B cell (primary cell): Measurements from ENCODE around the gene APLP2. TPM values are rescaled to one million over a fixed set of nuclear protein-coding genes. Genes with fewer than 3 reads are reported as not detected.
A peak's percentile ranks its signal among the peaks of the same experiment; 100 is the strongest.

Experiments used
- ATAC-seq: fragments of 200-7000 bp; cut with Tn5 transposase; one replicate; pipeline ENCODE4 v1.10.0; 2021; ENCODE audit warnings: low read depth, mild to moderate bottlenecking, moderate number of reproducible peaks, moderate library complexity
- CTCF ChIA-PET: fragments of 350-600 bp; sonication (Branson Sonifier 250); formaldehyde crosslinking; loops from one replicate; lab custom pipeline; 2021; ENCODE audit warnings: antibody characterized with exemption, inconsistent platforms; lab: Charles Lee
- POLR2A ChIA-PET: fragments of 350-600 bp; sonication (Branson Sonifier 250); formaldehyde crosslinking; loops from one replicate; lab custom pipeline; 2021; ENCODE audit warnings: antibody characterized with exemption; lab: Charles Lee
- DNase-seq: peaks from one replicate; pipeline ENCODE4 v3.0.0; 2013
- H2AFZ ChIP-seq: 2 replicates; pipeline ENCODE4 v1.6.1; 2012; ENCODE audit warnings: mild to moderate bottlenecking, low read depth, low read length; ENCODE audit not compliant: insufficient read depth, poor library complexity, severe bottlenecking
- H3K27ac ChIP-seq, 2 donors: 1 replicate in 1 of 2; 2 replicates in 1 of 2; pipeline ENCODE4 v1.5.1; 2012 to 2013; ENCODE audit warnings: low read length in 2 of 2, mild to moderate bottlenecking in 2 of 2, moderate library complexity in 1 of 2
- H3K27me3 ChIP-seq, 4 experiments: fragments of 200-600 bp in 1 of 4; sonication (generic) in 1 of 4; replicated peaks in 1 of 4; 1 replicate in 2 of 4; 2 replicates in 2 of 4; pipeline versions ENCODE4 v1.6.1 to v1.7.0; 2013 to 2016; ENCODE audit warnings: low read length in 3 of 4, mild to moderate bottlenecking in 2 of 4, mixed read lengths in 1 of 4, moderate library complexity in 1 of 4; ENCODE audit not compliant: insufficient read depth in 4 of 4, control insufficient read depth in 3 of 4; ENCODE audit errors: control extremely low read depth in 1 of 4
- H3K36me3 ChIP-seq, 2 experiments: replicated peaks in 1 of 2; 1 replicate in 1 of 2; 2 replicates in 1 of 2; pipeline versions ENCODE4 v1.6.1 to v1.7.1; 2013; ENCODE audit warnings: low read length in 1 of 2; ENCODE audit not compliant: insufficient read depth in 2 of 2, control insufficient read depth in 1 of 2; ENCODE audit errors: control extremely low read depth in 1 of 2, extremely low read depth in 1 of 2
- H3K4me1 ChIP-seq, 2 donors: fragments of 200-600 bp in 1 of 2; sonication (generic) in 1 of 2; 1 replicate in 1 of 2; 2 replicates in 1 of 2; pipeline versions ENCODE4 v1.5.1 to v1.6.1; 2013 to 2017; ENCODE audit warnings: low read length in 2 of 2; ENCODE audit not compliant: control insufficient read depth in 2 of 2, insufficient read depth in 2 of 2
- H3K4me2 ChIP-seq: replicated peaks from 2 replicates; pipeline ENCODE3; 2012; ENCODE audit warnings: mild to moderate bottlenecking, low read depth, low read length; ENCODE audit not compliant: poor library complexity, severe bottlenecking
- H3K4me3 ChIP-seq, 5 experiments: fragments of 200-600 bp in 1 of 5; sonication (generic) in 1 of 5; 1 replicate in 3 of 5; 2 replicates in 2 of 5; pipeline versions ENCODE4 v1.5.1 to v1.7.0; 2011 to 2016; ENCODE audit warnings: low read length in 4 of 5, mild to moderate bottlenecking in 4 of 5, low read depth in 2 of 5, control low read depth in 1 of 5, moderate library complexity in 1 of 5; ENCODE audit not compliant: insufficient read depth in 1 of 5; ENCODE audit errors: control extremely low read depth in 1 of 5, extremely low read depth in 1 of 5
- H3K79me2 ChIP-seq: fragments of 200-600 bp; sonication (generic); one replicate; pipeline ENCODE4 v1.6.0; 2016; ENCODE audit warnings: low read length; ENCODE audit not compliant: control insufficient read depth, insufficient read depth
- H3K9ac ChIP-seq: fragments of 200-600 bp; sonication (generic); 2 replicates; pipeline ENCODE4 v1.6.1; 2017; ENCODE audit warnings: mild to moderate bottlenecking, low read length, moderate library complexity
- H3K9me3 ChIP-seq, 3 donors: one replicate each; pipeline versions ENCODE4 v1.6.1 to v1.7.1; 2013; ENCODE audit warnings: low read length in 2 of 3; ENCODE audit not compliant: control insufficient read depth in 2 of 3, insufficient read depth in 1 of 3; ENCODE audit errors: control extremely low read depth in 1 of 3
- H4K20me1 ChIP-seq: 2 replicates; pipeline ENCODE4 v1.6.0; 2012; ENCODE audit warnings: mild to moderate bottlenecking, low read length; ENCODE audit not compliant: insufficient read depth, control insufficient read depth, poor library complexity, severe bottlenecking
- H3K27ac Mint-ChIP-seq: one replicate; pipeline ENCODE4 v1.8.0; 2021; ENCODE audit warnings: mixed read lengths
- H3K27me3 Mint-ChIP-seq: one replicate; pipeline ENCODE4 v1.8.0; 2021; ENCODE audit warnings: mixed read lengths
- H3K4me1 Mint-ChIP-seq: one replicate; pipeline ENCODE4 v1.8.0; 2021; ENCODE audit warnings: mixed read lengths
- H3K4me3 Mint-ChIP-seq: one replicate; pipeline ENCODE4 v1.8.0; 2021; ENCODE audit warnings: mixed read lengths
- H3K9me3 Mint-ChIP-seq: one replicate; pipeline ENCODE4 v1.8.0; 2022; ENCODE audit warnings: mixed read lengths; ENCODE audit not compliant: insufficient read depth
- CTCF ChIP-seq: fragments of 200-600 bp; IDR thresholded peaks from one replicate; pipeline ENCODE4 v1.8.0; 2022; ENCODE audit warnings: antibody characterized with exemption, mild to moderate bottlenecking
- EZH2 ChIP-seq: IDR thresholded peaks from 2 replicates; pipeline ENCODE4 v1.6.1; 2012; ENCODE audit warnings: borderline replicate concordance, low read depth, mild to moderate bottlenecking, moderate library complexity, low read length; ENCODE audit not compliant: insufficient read depth, poor library complexity, severe bottlenecking
- WGBS: methylation state at CpG from one replicate; pipeline ENCODE4 v1.1.5; 2013; ENCODE audit warnings: missing lambda C conversion rate; ENCODE audit not compliant: insufficient coverage; 5-methylcytosine and 5-hydroxymethylcytosine counted together
- intact Hi-C: fragments of 100-400 bp; cut with micrococcal nuclease; formaldehyde crosslinking; loops from one replicate; pipeline ENCODE4 v1.10.0; 2022
- polyA plus RNA-seq: library from polyadenylated mRNA; depleted of rRNA; stranded (reverse); fragments of >200 nt; gene quantifications from 2 replicates; pipeline ENCODE4 v1.2.3, GENCODE V29; 2012
- total RNA-seq, 2 donors: library from RNA; stranded (reverse); fragments of 120-200 nt in 1 of 2; gene quantifications; 1 replicate in 1 of 2; 2 replicates in 1 of 2; pipeline versions ENCODE4 v1.2.3 to v1.2.4, GENCODE V29; 2013 to 2022

APLP2 gene
- total and polyA plus RNA-seq, 2 donors (not counting 1 experiment from before 2014, with no cell fraction given), result 84.2 to 102 TPM

- Histone ChIP-seq H4K20me1 (no peaks in the 10 kb centered on the region), H3K36me3 (no peaks in the 10 kb centered on the region), H2AFZ (peak overlapping the region; percentile 56), H3K4me1 (peaks cover 42 to 56% of the 10 kb centered on the region in 2 donors), H3K9me3 (no peaks in the 10 kb centered on the region), H3K4me2 (peak overlapping the region; percentile 67), H3K4me3 (no peak overlapping the region), H3K9ac (peak overlapping the region; percentile 21), H3K79me2 (no peaks in the 10 kb centered on the region), H3K27me3 (no peaks in the 10 kb centered on the region), H3K27ac (peak overlapping the region; percentile 74 to 76)
- peak; percentile 79 for DNase-seq
- peak overlapping the region; percentile 61 for H3K4me3 Mint-ChIP-seq
- H3K27ac Mint-ChIP-seq, result peak overlapping the region; percentile 94
- intact Hi-C loops, result loop anchor here (1.0 to 2.0 kb wide), 2 partner anchors 15 to 34 kb away; no protein-coding TSS in a partner anchor
- WGBS, result 82% methylated on average over 6 of the region's 11 CpGs
- no peaks in the 10 kb centered on the region for H3K27me3 Mint-ChIP-seq
- TF ChIP-seq CTCF (no peak), EZH2 (no peak)
- POLR2A ChIA-PET, result interaction anchor here (0.6 to 2.1 kb wide), 6 partner anchors 15 to 1558 kb away, joined by 3 to 12 read pairs (median 4); partner anchors contain the start of genes PRDM10 and ST14
- peaks cover 56% of the 10 kb centered on the region for H3K4me1 Mint-ChIP-seq
- no peaks in the 10 kb centered on the region for H3K9me3 Mint-ChIP-seq
- ATAC-seq, result peak; percentile 84
- CTCF ChIA-PET, result interaction anchor here (1.2 to 4.3 kb wide), 4 partner anchors 9 to 49 kb away, joined by 4 to 13 read pairs (median 6); no protein-coding TSS in a partner anchor
Measured at GRCh38 chr11:130181295-130182272, 111.9 kb downstream of the APLP2 start.
